Heart left ventricle (tissue), 13 donors: Measurements from ENCODE around the gene SSC5D.

ENCODE experiments used
- CTCF ChIP-seq, 12 donors: fragments of 200-600 bp; sonication (generic) in 4 of 12; IDR thresholded peaks; one replicate each; pipeline versions ENCODE4 v1.5.0 to v1.8.0; 2018 to 2022; ENCODE audit warnings: antibody characterized with exemption in 12 of 12, mild to moderate bottlenecking in 5 of 12
- POLR2A ChIP-seq, 2 donors: fragments of 450-650 bp; IDR thresholded peaks; one replicate each; pipeline ENCODE4 v1.6.1; 2017; ENCODE audit warnings: antibody characterized with exemption in 2 of 2, mild to moderate bottlenecking in 2 of 2, moderate library complexity in 2 of 2
- donor health status: ischemic (EF 13 %, LVEDD 7.1; RV severe dilation, severe dysfunction).
- donor health status: DM: no; HTN: yes; CAD: no.
- donor health status: DM: no; HTN: no; CAD: no.
- donor health status: ischemic (EF 25% LVEDD 6.9; RV normal size, moderate dysfunction).
- donor health status: ischemic (EF 25% LVEDD 5.7; RV mildly dilated, moderate dysfunction).
- donor health status: ischemic (EF 35%, LVEDD 5.7; RV mildly dilated, moderate dysfunction).
- donor health status: nonischemic (EF 11% LVEDD 7.7; RV severe dilation, severe dysfunction).
- donor health status: DM: yes; HTN: yes; CAD: no.
- donor health status: PGD.
- donor health status: ischemic (EF 29% LVEDD 5.4; RV normal size, mild dysfunction).
- donor health status: nonischemic (EF 23%, LVEDD 6.1; RV moderate dilation, normal function).

- TF ChIP-seq CTCF (IDR thresholded peaks at IDR 0.05), result no peak
- TF ChIP-seq POLR2A (IDR thresholded peaks at IDR 0.05), result no peak
These were observed 1.7 kb downstream of the SSC5D start for GRCh38 chr19:55489711-55490477.
